Measurements from ENCODE around the gene STK17B. TPM values are rescaled to one million over a fixed set of nuclear protein-coding genes. Genes with fewer than 3 reads are reported as not detected.

Gene STK17B
- total and polyA plus RNA-seq, 2 of the 8 experiments (the other 6 are each of a cell fraction or from before 2014, with no cell fraction given), result 1.8 to 10.5 TPM

DNA sequence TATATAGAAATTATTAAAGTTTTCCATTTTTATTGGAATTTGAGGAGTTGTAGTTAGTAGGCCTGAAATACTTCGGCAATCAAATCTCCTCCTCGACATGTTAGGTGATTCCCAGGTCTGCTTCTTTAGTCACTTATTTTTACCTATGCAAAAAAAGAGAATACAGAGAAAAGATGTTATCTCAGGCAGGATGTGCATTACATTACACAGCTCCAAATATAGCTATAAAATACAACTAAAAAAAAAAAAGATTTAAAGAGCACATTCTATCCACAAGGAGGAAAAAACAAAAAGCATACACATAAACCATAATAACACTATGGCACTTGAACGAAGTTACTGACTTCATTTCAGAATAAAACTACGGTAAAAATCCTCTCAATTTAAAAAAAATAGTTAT lies 8.1 kb downstream of the STK17B start:
- Histone ChIP-seq H3K9ac (replicated peaks in 1 of 4; ENCODE audit: extremely low read depth in 1 of 4, low read depth in 3 of 4, low read length in 3 of 4) (no peak overlapping the region), H3K79me1 (ENCODE audit: low read depth, low read length) (no peaks in the 10 kb centered on the region; the same call in 1 of the 2 replicates), H3K4me1 (replicated peaks in 1 of 4; ENCODE audit: control insufficient read depth in 3 of 4, insufficient read depth in 4 of 4, low read length in 3 of 4) (peaks cover 0 to 16% (median 5%) of the 10 kb centered on the region in 4 experiments; a peak in 2 of 7 replicates), H4K5ac (ENCODE audit: insufficient read length, low read depth, low read length) (no peak overlapping the region), H3K4ac (replicated peaks; ENCODE audit: insufficient read length, low read depth, low read length) (no peak overlapping the region), H2AK5ac (ENCODE audit: low read depth, low read length) (no peak overlapping the region), H3K27ac (ENCODE audit: low read depth, low read length) (no peak overlapping the region), H2AFZ (ENCODE audit: low read length) (no peak overlapping the region), H2BK12ac (ENCODE audit: low read depth, low read length) (no peak overlapping the region), H4K8ac (ENCODE audit: extremely low read depth, insufficient read depth, low read length) (no peak overlapping the region), H2BK5ac (ENCODE audit: low read depth, low read length) (no peak overlapping the region), H3K14ac (ENCODE audit: insufficient read length) (no peak overlapping the region), H3K56ac (replicated peaks; ENCODE audit: insufficient read length, low read depth, low read length) (no peak overlapping the region), H3K9me3 (ENCODE audit: insufficient read depth in 2 of 2, low read depth in 1 of 2, low read length in 1 of 2) (no peaks in the 10 kb centered on the region), H3K23me2 (ENCODE audit: low read depth, low read length) (0 out of 2 replicates have a peak, but pooled peaks cover 2% of the 10 kb centered on the region), H3K79me2 (ENCODE audit: control insufficient read depth in 1 of 2, insufficient read depth in 2 of 2, low read length in 2 of 2) (peaks cover 0 to 43% of the 10 kb centered on the region in 2 experiments; a peak in 3 of 4 replicates), H3K36me3 (ENCODE audit: control insufficient read depth in 2 of 4, insufficient read depth in 4 of 4, low read length in 3 of 4) (no peaks in the 10 kb centered on the region; a peak in 1 of 8 replicates), H2BK15ac (ENCODE audit: low read length) (no peak overlapping the region), H3K4me2 (ENCODE audit: insufficient read depth in 1 of 2, low read depth in 2 of 2, low read length in 2 of 2) (no peak overlapping the region), H3K27me3 (replicated peaks in 1 of 4; ENCODE audit: control insufficient read depth in 3 of 4, extremely low read depth in 1 of 4, insufficient read depth in 3 of 4, low read length in 3 of 4) (no peaks in the 10 kb centered on the region), H3K23ac (ENCODE audit: insufficient read length) (no peak overlapping the region), H3K4me3 (ENCODE audit: extremely low read depth in 1 of 4, insufficient read depth in 2 of 4, low read depth in 3 of 4, low read length in 4 of 4) (no peak overlapping the region), H2BK20ac (ENCODE audit: low read length) (no peak overlapping the region), H4K20me1 (replicated peaks in 1 of 2; ENCODE audit: control insufficient read depth in 1 of 2, insufficient read depth in 2 of 2, low read length in 2 of 2) (no peaks in the 10 kb centered on the region), H4K91ac (replicated peaks; ENCODE audit: insufficient read length, low read length) (no peak overlapping the region), H3K18ac (ENCODE audit: extremely low read depth, low read length) (no peak overlapping the region), H2BK120ac (replicated peaks; ENCODE audit: low read depth, low read length) (no peak overlapping the region)
- ChIA-PET POLR2A (ENCODE audit: partially characterized antibody) (no interaction called here), CTCF (ENCODE audit: partially characterized antibody) (interaction anchor here (1.1 to 2.0 kb wide), 2 partner anchors 85 to 113 kb away, joined by 3 to 5 read pairs; no protein-coding TSS in a partner anchor)
- no peak for DNase-seq (ENCODE audit: low read depth in 1 of 2, low spot score in 2 of 2)
- no peak for FAIRE-seq
- WGBS, 2 experiments (ENCODE audit: extremely low coverage in 1 of 2, insufficient coverage in 1 of 2, insufficient read length in 1 of 2, insufficient replicate concordance in 2 of 2, low coverage in 1 of 2, low lambda C conversion rate in 2 of 2, missing lambda C conversion rate in 1 of 2), result 83% methylated on average over 4 of the region's 4 CpGs; no CpG with 5 or more reads in 1 of the 2 experiments
- TF ChIP-seq GABPA (IDR thresholded peaks at IDR 0.05; ENCODE audit: borderline replicate concordance, insufficient read depth, low read length) (no peak), BRCA1 (IDR thresholded peaks at IDR 0.05; ENCODE audit: low read depth, low read length) (no peak), RXRA (IDR thresholded peaks at IDR 0.05; ENCODE audit: insufficient read depth, low read depth, low read length) (no peak), NRF1 (IDR thresholded peaks at IDR 0.05; ENCODE audit: low read depth, low read length) (no peak), CREB1 (IDR thresholded peaks at IDR 0.05) (no peak), GTF2F1 (IDR thresholded peaks at IDR 0.05; ENCODE audit: borderline replicate concordance, low read depth, low read length) (no peak)
- TF ChIP-seq, protein P1, sequence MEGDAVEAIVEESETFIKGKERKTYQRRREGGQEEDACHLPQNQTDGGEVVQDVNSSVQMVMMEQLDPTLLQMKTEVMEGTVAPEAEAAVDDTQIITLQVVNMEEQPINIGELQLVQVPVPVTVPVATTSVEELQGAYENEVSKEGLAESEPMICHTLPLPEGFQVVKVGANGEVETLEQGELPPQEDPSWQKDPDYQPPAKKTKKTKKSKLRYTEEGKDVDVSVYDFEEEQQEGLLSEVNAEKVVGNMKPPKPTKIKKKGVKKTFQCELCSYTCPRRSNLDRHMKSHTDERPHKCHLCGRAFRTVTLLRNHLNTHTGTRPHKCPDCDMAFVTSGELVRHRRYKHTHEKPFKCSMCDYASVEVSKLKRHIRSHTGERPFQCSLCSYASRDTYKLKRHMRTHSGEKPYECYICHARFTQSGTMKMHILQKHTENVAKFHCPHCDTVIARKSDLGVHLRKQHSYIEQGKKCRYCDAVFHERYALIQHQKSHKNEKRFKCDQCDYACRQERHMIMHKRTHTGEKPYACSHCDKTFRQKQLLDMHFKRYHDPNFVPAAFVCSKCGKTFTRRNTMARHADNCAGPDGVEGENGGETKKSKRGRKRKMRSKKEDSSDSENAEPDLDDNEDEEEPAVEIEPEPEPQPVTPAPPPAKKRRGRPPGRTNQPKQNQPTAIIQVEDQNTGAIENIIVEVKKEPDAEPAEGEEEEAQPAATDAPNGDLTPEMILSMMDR (IDR thresholded peaks at IDR 0.05; ENCODE audit: control extremely low read depth in 1 of 3, insufficient read depth in 1 of 3, low read depth in 1 of 3, low read length in 3 of 3), result no peak
- TF ChIP-seq, protein P2, sequence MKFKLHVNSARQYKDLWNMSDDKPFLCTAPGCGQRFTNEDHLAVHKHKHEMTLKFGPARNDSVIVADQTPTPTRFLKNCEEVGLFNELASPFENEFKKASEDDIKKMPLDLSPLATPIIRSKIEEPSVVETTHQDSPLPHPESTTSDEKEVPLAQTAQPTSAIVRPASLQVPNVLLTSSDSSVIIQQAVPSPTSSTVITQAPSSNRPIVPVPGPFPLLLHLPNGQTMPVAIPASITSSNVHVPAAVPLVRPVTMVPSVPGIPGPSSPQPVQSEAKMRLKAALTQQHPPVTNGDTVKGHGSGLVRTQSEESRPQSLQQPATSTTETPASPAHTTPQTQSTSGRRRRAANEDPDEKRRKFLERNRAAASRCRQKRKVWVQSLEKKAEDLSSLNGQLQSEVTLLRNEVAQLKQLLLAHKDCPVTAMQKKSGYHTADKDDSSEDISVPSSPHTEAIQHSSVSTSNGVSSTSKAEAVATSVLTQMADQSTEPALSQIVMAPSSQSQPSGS (IDR thresholded peaks at IDR 0.05; ENCODE audit: low read length), result no peak
- TF ChIP-seq, protein P3, sequence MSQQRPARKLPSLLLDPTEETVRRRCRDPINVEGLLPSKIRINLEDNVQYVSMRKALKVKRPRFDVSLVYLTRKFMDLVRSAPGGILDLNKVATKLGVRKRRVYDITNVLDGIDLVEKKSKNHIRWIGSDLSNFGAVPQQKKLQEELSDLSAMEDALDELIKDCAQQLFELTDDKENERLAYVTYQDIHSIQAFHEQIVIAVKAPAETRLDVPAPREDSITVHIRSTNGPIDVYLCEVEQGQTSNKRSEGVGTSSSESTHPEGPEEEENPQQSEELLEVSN (IDR thresholded peaks at IDR 0.05), result no peak

Data from H1 (cell line).